Transverse colon (tissue), 4 donors: ENCODE data around the gene FAM53A. TPM values are rescaled to one million over a fixed set of nuclear protein-coding genes. Genes with fewer than 3 reads are reported as not detected.

Source experiments
- DNase-seq: peaks from one replicate; pipeline ENCODE4 v3.0.0-alpha.2; 2019
- H3K27ac ChIP-seq, 4 donors: fragments of 200-600 bp; sonication (generic); 2 replicates each; pipeline ENCODE4 v1.5.1; 2016 to 2018; ENCODE audit warnings: inconsistent platforms in 4 of 4
- H3K27me3 ChIP-seq: fragments of 200-600 bp; sonication (generic); 2 replicates; pipeline ENCODE4 v1.5.1; 2017; ENCODE audit warnings: inconsistent platforms
- H3K36me3 ChIP-seq, 4 donors: fragments of 200-600 bp; sonication (generic); 2 replicates each; pipeline ENCODE4 v1.5.1; 2017 to 2019; ENCODE audit warnings: inconsistent platforms in 4 of 4
- H3K4me1 ChIP-seq, 4 donors: fragments of 200-600 bp; sonication (generic); 2 replicates each; pipeline ENCODE4 v1.5.1; 2017 to 2020; ENCODE audit warnings: inconsistent platforms in 4 of 4
- H3K4me3 ChIP-seq, 4 donors: fragments of 200-600 bp; sonication (generic); 1 replicate in 1 of 4; 2 replicates in 3 of 4; pipeline versions ENCODE4 v1.5.1 to v1.6.1; 2017 to 2019; ENCODE audit warnings: inconsistent platforms in 4 of 4
- H3K9me3 ChIP-seq, 2 donors: fragments of 200-600 bp; sonication (generic); 2 replicates each; pipeline ENCODE4 v1.5.1; 2017 to 2019; ENCODE audit warnings: inconsistent platforms in 2 of 2
- EP300 ChIP-seq: sonication (generic); formaldehyde crosslinking; IDR thresholded peaks from one replicate; pipeline ENCODE4 v1.6.1; 2017; ENCODE audit warnings: antibody characterized with exemption, low read depth
- POLR2A ChIP-seq: fragments of 450-650 bp; IDR thresholded peaks from one replicate; pipeline ENCODE4 v1.6.1; 2016; ENCODE audit warnings: antibody characterized with exemption, mild to moderate bottlenecking, moderate library complexity
- POLR2AphosphoS5 ChIP-seq, 3 donors: sonication (generic); formaldehyde crosslinking; IDR thresholded peaks; one replicate each; pipeline ENCODE4 v1.6.1; 2016; ENCODE audit warnings: antibody characterized with exemption in 3 of 3
- WGBS, 2 donors: methylation state at CpG; one replicate each; pipeline ENCODE4 v1.1.5; 2018; ENCODE audit warnings: low coverage in 1 of 2; 5-methylcytosine and 5-hydroxymethylcytosine counted together
- in situ Hi-C, 4 donors: fragments of 200-750 bp; cut with MboI; loops; one replicate each; pipeline versions ENCODE4 v1.15.0 to v1.15.1; 2017; ENCODE audit warnings: low sequenced_read_pairs in 3 of 4, low pct_ligation_motif_present in 1 of 4, low pct_unique_long_range_greater_than_20kb in 1 of 4
- intact Hi-C: fragments of 100-400 bp; cut with DNase I; formaldehyde crosslinking; loops from one replicate; pipeline ENCODE4 v1.15.1; 2023; ENCODE audit warnings: low total_unique reads
- total RNA-seq, 4 donors: library from RNA; depleted of rRNA; stranded (reverse); fragments of >200 nt; gene quantifications; one replicate each; pipeline ENCODE4 v1.1.0, GENCODE V29; 2016
- TF ChIP-seq, protein P1 (sequence below), 5 experiments: fragments of 200-600 bp in 3 of 5; fragments of 450-650 bp in 2 of 5; sonication (generic) in 3 of 5; IDR thresholded peaks; 1 replicate in 2 of 5; 2 replicates in 3 of 5; pipeline ENCODE4 v1.5.1; 2016 to 2017; ENCODE audit warnings: antibody characterized with exemption in 5 of 5, inconsistent platforms in 3 of 5, mild to moderate bottlenecking in 2 of 5, moderate library complexity in 1 of 5

The FAM53A gene
- total RNA-seq, 4 donors from 2014 or later = 1.4 to 32.9 (median 2.7) TPM

DNA sequence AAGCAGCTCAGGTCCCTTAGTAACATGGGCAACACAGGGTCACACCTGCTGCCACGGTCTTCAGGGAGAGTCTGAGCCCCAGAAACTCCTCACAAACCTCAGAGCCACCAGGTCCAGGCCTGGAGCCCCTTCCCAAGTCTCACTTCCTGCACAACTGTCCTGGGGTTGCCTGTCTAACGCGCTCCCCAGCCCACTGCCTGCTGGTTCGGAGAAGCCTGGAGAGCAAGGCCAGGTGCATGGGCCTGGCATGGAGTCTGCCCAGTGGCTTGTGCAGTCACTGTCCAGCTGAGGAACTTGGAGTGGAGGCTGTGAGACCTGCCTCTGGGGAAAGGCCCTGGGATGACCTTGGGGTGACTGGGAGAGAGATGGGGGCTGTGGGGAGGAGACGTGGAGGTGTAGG lies 28.0 kb downstream of the FAM53A start:
- no peak overlapping the region for H3K4me3 ChIP-seq
- no peaks in the 10 kb centered on the region for H3K36me3 ChIP-seq
- no peaks in the 10 kb centered on the region for H3K27me3 ChIP-seq
- no peaks in the 10 kb centered on the region for H3K9me3 ChIP-seq
- 97% methylated on average over 5 of the region's 5 CpGs; no CpG with 5 or more reads in 1 of the 2 donors for WGBS, 2 donors
- no peaks in the 10 kb centered on the region for H3K4me1 ChIP-seq
- intact Hi-C loops (no loop called here), in situ Hi-C loops (no loop called here)
- no peak overlapping the region for H3K27ac ChIP-seq
- DNase-seq = no peak
- TF ChIP-seq POLR2A (no peak), EP300 (no peak), POLR2AphosphoS5 (IDR thresholded peaks at IDR 0.05) (no peak)
- TF ChIP-seq, protein P1, sequence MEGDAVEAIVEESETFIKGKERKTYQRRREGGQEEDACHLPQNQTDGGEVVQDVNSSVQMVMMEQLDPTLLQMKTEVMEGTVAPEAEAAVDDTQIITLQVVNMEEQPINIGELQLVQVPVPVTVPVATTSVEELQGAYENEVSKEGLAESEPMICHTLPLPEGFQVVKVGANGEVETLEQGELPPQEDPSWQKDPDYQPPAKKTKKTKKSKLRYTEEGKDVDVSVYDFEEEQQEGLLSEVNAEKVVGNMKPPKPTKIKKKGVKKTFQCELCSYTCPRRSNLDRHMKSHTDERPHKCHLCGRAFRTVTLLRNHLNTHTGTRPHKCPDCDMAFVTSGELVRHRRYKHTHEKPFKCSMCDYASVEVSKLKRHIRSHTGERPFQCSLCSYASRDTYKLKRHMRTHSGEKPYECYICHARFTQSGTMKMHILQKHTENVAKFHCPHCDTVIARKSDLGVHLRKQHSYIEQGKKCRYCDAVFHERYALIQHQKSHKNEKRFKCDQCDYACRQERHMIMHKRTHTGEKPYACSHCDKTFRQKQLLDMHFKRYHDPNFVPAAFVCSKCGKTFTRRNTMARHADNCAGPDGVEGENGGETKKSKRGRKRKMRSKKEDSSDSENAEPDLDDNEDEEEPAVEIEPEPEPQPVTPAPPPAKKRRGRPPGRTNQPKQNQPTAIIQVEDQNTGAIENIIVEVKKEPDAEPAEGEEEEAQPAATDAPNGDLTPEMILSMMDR (IDR thresholded peaks at IDR 0.05) = no peak

DNA sequence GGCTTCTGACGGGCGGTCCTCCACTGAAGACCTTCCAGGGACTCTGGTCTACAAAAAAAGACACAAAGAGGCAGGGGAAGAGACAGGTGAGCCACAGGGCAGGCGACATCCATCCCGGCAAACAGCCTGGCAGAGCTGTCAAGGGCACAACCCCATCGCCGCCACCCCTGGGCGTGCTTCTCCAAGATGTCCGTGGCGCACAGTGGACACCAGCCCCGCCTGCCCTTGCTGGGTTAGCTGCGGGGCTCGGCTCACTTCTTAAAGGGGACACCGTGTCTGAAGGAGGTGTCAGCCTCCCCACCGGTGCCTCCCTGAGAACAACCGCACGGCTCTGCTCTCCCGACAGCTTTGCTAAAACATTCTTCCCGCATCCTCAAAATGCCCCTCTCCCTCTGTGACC lies 28.4 kb downstream of the FAM53A start:
- H3K27ac ChIP-seq = no peak overlapping the region

DNA sequence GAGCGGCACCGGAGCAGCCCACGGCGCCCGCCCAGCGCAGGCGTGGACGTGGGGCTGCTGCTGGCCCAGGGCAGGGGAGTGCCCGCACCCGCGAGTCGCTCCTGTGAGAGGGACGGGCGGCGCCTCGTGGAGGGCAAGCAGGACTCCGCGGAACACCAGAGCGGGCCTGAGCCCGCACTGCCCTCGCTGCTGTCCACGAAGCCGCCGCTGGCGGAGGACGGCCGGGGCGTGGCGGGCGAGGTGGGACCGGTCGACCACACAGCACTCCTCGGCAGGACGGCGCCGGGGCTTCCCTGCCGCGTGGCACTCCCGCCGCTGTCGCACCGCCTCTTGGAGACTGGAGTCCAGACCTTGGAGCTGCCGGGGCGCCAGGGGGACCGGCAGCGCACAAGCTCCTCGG lies 29.0 kb downstream of the FAM53A start:
- no peak overlapping the region for H3K27ac ChIP-seq
- in situ Hi-C loops = no loop called here
- no peaks in the 10 kb centered on the region for H3K4me1 ChIP-seq
- no peaks in the 10 kb centered on the region for H3K36me3 ChIP-seq
- no peak for DNase-seq
- TF ChIP-seq EP300 = no peak
- no peak for TF ChIP-seq POLR2AphosphoS5 (IDR thresholded peaks at IDR 0.05)
- TF ChIP-seq, protein P1 (IDR thresholded peaks at IDR 0.05) = no peak
- no peak for TF ChIP-seq POLR2A
- H3K9me3 ChIP-seq = no peaks in the 10 kb centered on the region
- no peak overlapping the region for H3K4me3 ChIP-seq
- 96% methylated on average over 47 of the region's 47 CpGs; no CpG with 5 or more reads in 1 of the 2 donors for WGBS, 2 donors
- intact Hi-C loops = no loop called here
- H3K27me3 ChIP-seq = no peaks in the 10 kb centered on the region

More for the DNA sequence above, 28.4 kb downstream of the FAM53A start:
- H3K36me3 ChIP-seq = no peaks in the 10 kb centered on the region
- TF ChIP-seq, protein P1 (IDR thresholded peaks at IDR 0.05) = no peak
- no peak for TF ChIP-seq POLR2AphosphoS5 (IDR thresholded peaks at IDR 0.05)
- TF ChIP-seq EP300 = no peak
- TF ChIP-seq POLR2A = no peak
- H3K27me3 ChIP-seq = no peaks in the 10 kb centered on the region
- DNase-seq = no peak
- no peaks in the 10 kb centered on the region for H3K9me3 ChIP-seq
- WGBS, 2 donors = 91 to 100% methylated on average over 1 to 18 of the region's 18 CpGs
- intact Hi-C loops = no loop called here
- in situ Hi-C loops = no loop called here
- no peak overlapping the region for H3K4me3 ChIP-seq
- H3K4me1 ChIP-seq = no peaks in the 10 kb centered on the region

DNA sequence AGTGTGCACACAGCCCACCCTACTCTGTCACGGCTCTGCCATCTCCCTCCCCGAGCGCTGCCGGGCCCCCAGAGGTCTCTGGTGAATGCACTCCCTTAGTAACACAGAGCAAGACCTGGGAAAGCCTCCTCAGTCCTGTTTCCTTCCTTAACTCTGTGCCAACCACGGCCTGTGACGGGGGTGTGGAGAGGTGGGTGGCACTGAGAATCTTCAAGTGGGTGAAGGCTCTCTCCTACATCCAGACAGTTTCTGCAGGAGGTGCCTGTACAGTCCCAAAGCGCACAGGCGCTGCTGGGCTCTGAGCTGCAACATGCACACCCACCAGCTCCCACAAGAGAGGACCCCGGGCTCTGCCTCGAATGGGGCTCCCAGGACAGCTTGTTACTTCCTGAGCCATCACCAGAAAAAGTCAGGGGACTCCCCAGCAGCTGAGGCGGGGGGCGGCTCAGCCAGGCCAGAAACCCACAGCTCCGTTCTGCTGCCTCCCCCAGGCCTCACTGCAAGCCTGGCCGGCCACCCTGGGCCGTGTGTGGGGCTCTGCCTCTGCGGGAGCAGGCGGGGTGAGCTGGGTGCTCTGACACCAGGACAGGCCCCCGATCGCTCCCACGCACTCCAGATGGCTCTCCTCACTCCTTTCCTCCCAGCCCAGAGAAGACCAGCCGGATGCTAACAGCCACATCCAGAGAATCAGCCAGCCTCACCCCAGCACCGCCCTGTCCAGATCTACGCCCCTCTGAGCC lies 29.7 kb downstream of the FAM53A start:
- Histone ChIP-seq H3K9me3 (no peaks in the 10 kb centered on the region), H3K4me3 (no peak overlapping the region), H3K27me3 (no peaks in the 10 kb centered on the region), H3K27ac (no peak overlapping the region), H3K36me3 (no peaks in the 10 kb centered on the region), H3K4me1 (no peaks in the 10 kb centered on the region)
- 88% methylated on average over 22 of the region's 23 CpGs; no CpG with 5 or more reads in 1 of the 2 donors for WGBS, 2 donors
- DNase-seq = no peak
- in situ Hi-C loops (no loop called here), intact Hi-C loops (no loop called here)
- TF ChIP-seq POLR2A = no peak
- no peak for TF ChIP-seq EP300
- TF ChIP-seq POLR2AphosphoS5 (IDR thresholded peaks at IDR 0.05) = no peak
- TF ChIP-seq, protein P1 (IDR thresholded peaks at IDR 0.05) = no peak
